ENCODE measurements around the gene CRCP. TPM values are rescaled to one million over a fixed set of nuclear protein-coding genes. Genes with fewer than 3 reads are reported as not detected.
A peak's percentile ranks its signal among the peaks of the same experiment; 100 is the strongest.
"Not testable (repeated sequence)": the region's sequence is repeated elsewhere in the genome, so short reads cannot be mapped to it uniquely, and the experiment has no call there.

CRCP gene
- total RNA-seq (2014; rRNA removed; shearing (Covaris generic)): 25.8 and 30.5 TPM in 2 replicates

DNA sequence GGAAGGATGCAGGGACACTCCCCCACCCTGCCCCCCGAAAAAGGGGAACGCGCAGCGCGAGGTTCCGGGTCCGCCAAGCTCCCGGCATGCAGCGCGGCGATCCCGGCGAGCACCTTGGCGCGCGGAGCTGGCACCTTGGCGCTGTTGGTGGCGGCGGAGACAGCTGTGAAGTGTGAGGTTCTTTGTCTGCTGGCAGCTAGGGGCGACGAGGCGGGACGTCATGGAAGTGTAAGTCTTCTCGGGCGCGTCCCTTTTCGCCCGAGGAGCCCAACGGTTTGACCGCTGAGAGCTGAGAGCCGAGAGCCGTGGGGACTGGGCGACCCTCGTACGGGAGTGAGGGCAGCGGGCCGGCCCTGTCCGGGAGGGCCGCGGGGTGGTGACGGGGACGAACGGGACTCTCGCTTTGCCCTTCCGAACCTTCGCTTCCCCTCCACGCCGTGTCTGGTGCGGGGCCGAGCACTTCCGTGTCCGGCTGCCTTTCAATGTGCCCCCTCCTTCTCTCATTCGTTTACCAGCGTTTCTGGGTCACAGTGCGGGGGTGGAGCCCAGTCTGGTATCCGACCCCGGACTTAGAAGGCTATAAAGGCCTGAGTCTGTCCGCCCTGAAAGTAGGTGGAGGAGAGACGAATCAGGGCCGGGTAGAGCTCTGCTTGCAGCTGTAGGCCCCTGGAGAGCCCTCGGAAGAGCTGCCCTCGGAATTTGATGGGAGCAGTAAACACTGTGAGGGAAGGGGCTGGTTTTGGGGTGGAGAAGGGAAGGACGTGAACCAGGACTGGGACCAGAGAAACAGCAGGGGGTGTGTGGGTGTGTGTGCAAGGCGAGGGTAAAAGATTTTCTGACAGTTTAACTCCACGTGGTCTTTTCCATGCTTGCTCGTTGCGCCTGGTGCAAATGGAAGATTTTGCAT, at the start of gene CRCP:
CRCP (plus strand) TSS at position 105 of the 907 bp plus-strand sequence; CDS start at position 221, 116 bp downstream.
- Histone ChIP-seq H3K36me3 (replicated peaks; ENCODE audit: control insufficient read depth, insufficient read depth, low read length) (no peaks in the 10 kb centered on the region), H3K27me3 (ENCODE audit: control insufficient read depth, insufficient read depth, low read length) (no peaks in the 10 kb centered on the region), H3K4me3 (ENCODE audit: insufficient read depth, low read depth, low read length) (peak within 1 kb of the TSS; percentile 97)
- peak; percentile 90 for DNase-seq

DNA sequence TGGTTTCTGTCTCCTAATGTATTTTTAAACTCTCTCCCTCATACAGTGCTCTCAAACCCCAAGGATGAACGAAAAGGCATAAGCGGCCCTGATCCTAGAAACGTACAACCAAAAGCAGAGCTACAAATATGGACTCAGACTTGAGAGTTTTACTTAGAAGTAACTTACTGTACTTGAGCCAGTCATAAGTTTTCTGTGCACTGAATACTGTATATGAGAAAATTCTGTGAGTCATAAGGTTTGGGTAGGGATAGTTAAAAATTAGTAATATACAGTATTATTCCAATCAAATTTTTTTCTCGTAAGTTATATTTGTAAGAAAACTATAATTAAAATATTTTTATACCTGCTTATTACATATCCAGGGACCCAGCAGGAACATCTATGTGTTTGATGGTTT, 44.9 kb upstream of the CRCP start:
- DNase-seq: no peak
- Histone ChIP-seq H3K4me3 (ENCODE audit: insufficient read depth, low read depth, low read length) (no peak overlapping the region), H3K36me3 (replicated peaks; ENCODE audit: control insufficient read depth, insufficient read depth, low read length) (no peaks in the 10 kb centered on the region), H3K27me3 (ENCODE audit: control insufficient read depth, insufficient read depth, low read length) (no peaks in the 10 kb centered on the region)

DNA sequence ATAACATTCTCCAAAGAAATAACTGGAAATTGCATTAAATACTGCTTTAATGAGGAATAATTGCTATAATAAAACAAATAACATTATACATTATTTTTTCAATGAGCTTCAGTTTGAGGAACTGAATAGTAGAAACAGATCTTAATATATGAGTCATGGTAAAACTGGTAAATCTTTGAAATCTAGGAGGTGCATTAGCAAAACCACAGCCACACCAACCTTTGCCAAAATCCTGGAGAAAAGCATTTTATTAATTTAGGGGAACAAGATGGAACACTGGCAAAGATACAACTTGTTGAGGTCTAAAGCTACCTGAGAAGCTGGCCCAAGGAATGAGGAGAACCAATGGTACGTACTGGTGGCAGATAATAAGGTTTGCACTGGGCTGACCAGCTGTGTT, 44.4 kb upstream of the CRCP start:
- Histone ChIP-seq H3K36me3 (replicated peaks; ENCODE audit: control insufficient read depth, insufficient read depth, low read length) (no peaks in the 10 kb centered on the region), H3K4me3 (ENCODE audit: insufficient read depth, low read depth, low read length) (no peak overlapping the region), H3K27me3 (ENCODE audit: control insufficient read depth, insufficient read depth, low read length) (no peaks in the 10 kb centered on the region)
- no peak for DNase-seq

DNA sequence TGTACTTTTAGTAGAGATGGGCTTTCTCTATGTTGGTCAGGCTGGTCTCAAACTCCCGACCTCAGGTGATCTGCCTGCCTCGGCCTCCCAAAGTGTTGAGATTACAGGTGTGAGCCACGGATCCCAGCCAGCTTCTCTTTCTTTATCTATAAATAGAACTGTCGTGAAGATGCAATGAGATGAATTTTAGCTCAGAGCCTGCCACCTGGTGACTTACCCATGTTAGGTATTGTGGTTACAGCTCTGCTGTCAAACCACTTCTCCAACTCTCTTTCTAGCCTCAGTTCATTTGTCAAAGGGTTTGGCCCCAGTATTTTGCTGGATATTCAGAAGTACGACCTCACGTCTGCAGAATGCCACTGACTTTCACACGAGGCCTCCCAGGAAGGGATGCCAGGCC, 42.4 kb upstream of the CRCP start:
- H3K4me3 ChIP-seq (ENCODE audit: insufficient read depth, low read depth, low read length); DNase-seq; H3K36me3 ChIP-seq (replicated peaks; ENCODE audit: control insufficient read depth, insufficient read depth, low read length); H3K27me3 ChIP-seq (ENCODE audit: control insufficient read depth, insufficient read depth, low read length): not testable (repeated sequence)

DNA sequence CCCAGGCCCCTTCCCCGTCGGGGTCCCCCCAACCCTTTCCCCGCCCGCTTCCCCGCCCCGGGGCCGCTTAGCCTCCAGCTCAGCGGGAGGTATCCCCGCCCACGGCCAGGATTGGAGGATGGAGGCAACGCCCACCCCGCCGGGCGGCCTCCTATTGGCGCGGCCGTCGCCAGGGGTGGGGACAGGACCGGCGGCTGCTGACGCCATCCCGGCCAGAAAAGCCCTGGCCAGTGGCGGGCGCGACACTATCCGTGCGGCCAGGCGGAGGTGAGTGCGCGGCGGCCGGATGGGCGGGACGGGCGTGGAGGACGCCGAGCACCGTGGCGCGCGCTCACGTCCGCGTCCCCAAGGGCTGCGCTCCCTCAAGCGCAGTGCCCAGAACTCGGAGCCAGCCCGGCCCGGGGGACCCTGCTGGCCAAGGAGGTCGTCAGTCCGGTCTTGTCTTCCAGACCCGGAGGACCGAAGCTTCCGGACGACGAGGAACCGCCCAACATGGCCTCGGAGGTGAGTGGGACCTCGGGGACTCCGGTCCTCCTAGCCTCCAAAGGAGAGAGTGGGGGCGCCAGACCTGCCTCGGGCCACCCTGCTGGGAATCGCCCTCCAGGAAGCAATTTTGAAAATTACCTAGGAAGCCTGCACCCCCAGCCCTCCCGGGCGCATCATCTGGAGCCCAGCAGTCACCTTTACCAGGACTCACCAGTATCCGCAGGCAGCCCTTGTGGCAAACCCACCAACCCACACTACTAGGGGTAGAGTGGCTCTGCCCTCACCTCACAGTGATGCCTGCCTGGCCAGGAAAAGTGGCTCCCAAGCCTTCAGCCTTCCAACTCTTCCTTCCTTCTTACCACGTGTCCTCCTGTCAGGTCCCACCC, 38.8 kb upstream of the CRCP start, which contains the start of gene ASL:
ASL (plus strand) TSS at position 230 of the 872 bp plus-strand sequence; CDS start at position 493, 263 bp downstream.
- H3K4me3 ChIP-seq (ENCODE audit: insufficient read depth, low read depth, low read length): peak within 1 kb of the TSS; percentile 88
- peak; percentile 100 for DNase-seq
- no peaks in the 10 kb centered on the region for H3K27me3 ChIP-seq (ENCODE audit: control insufficient read depth, insufficient read depth, low read length)
- no peaks in the 10 kb centered on the region for H3K36me3 ChIP-seq (replicated peaks; ENCODE audit: control insufficient read depth, insufficient read depth, low read length)

DNA sequence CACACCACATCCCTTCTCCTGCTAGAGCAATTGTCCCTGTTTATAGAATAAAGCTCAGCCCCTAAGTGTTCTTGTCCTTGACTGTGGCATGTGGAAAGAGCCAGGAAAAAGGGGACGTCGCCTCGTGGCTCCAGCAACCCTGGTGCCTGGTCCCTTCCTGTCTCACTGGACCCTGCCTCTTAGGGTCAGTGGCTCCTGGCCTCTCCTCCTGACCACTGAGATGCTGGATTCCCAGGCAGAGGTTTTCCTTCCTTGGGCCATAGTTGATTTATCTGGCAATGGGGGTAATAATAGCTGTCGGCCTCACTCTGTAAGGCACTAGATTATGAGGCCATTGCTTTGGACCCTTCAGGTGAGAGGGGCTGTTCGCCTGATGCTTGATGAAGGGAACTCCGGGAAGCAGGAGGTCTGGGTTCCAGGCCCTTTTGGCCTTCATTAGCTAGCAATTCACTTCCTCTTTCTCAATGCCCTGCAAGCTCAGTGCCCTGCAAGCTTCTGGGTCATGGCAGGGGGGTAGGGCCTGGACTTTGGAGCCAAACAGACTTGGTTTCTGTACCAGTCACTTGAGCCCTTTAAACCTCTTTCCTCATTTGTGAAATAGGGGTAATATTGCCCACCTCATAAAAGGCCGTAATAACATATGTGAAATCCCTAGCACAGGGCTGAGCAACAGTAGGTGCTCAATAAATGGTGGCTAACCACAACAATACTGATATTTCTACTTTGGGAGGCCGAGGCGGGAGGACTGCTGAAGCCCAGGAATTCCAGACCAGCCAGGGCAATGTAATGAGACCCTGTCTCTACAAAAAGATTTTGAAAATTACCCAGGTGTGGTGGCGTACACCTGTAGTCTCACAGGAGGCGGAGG, 38.0 kb upstream of the CRCP start:
- Histone ChIP-seq H3K27me3 (ENCODE audit: control insufficient read depth, insufficient read depth, low read length) (no peaks in the 10 kb centered on the region), H3K36me3 (replicated peaks; ENCODE audit: control insufficient read depth, insufficient read depth, low read length) (no peaks in the 10 kb centered on the region), H3K4me3 (ENCODE audit: insufficient read depth, low read depth, low read length) (peak overlapping the region; percentile 88)
- DNase-seq: no peak

DNA sequence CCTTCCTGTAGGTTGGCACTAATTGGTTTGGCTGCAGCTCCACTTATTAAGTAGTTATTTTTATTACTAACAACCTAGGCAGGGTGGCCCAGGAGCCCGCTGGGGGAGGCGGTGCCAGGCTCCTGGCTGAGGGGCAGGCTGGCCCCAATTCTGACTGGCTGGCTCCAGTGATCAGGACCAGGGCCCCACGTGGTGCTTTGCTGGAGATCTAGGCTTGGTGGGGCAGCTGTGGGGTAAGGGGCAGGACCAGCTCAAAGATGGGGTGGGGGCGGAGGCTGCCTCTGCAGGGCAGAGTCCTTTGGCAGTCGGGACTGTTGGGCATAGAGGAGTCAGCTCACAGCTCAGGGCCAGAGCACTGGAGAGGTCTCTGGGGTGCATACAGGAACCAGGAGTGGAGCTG, 36.6 kb upstream of the CRCP start:
- Histone ChIP-seq H3K27me3 (ENCODE audit: control insufficient read depth, insufficient read depth, low read length) (no peaks in the 10 kb centered on the region), H3K4me3 (ENCODE audit: insufficient read depth, low read depth, low read length) (no peak overlapping the region)
- no peak for DNase-seq

DNA sequence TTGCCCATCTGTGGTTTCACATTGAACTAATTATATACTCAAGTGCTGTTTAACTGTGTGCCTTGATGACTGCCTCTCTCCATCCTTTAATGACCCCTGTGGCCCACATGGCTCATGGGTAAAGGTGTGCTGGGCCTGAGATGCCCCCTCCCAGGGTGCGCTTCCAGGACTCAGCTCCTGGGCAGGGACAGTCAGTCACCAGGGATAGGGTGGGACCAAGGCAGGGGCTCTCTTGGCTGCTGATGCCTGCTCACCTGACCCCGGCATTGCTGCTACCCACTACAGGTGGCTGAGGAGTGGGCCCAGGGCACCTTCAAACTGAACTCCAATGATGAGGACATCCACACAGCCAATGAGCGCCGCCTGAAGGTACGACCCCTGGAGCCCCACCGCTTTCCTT, 32.6 kb upstream of the CRCP start:
- Histone ChIP-seq H3K36me3 (replicated peaks; ENCODE audit: control insufficient read depth, insufficient read depth, low read length) (no peaks in the 10 kb centered on the region; the same call in 1 of the 2 replicates), H3K27me3 (ENCODE audit: control insufficient read depth, insufficient read depth, low read length) (no peaks in the 10 kb centered on the region), H3K4me3 (ENCODE audit: insufficient read depth, low read depth, low read length) (no peak overlapping the region)
- no peak for DNase-seq

More for the DNA sequence above, 36.6 kb upstream of the CRCP start:
- H3K36me3 ChIP-seq (replicated peaks; ENCODE audit: control insufficient read depth, insufficient read depth, low read length): no peaks in the 10 kb centered on the region

DNA sequence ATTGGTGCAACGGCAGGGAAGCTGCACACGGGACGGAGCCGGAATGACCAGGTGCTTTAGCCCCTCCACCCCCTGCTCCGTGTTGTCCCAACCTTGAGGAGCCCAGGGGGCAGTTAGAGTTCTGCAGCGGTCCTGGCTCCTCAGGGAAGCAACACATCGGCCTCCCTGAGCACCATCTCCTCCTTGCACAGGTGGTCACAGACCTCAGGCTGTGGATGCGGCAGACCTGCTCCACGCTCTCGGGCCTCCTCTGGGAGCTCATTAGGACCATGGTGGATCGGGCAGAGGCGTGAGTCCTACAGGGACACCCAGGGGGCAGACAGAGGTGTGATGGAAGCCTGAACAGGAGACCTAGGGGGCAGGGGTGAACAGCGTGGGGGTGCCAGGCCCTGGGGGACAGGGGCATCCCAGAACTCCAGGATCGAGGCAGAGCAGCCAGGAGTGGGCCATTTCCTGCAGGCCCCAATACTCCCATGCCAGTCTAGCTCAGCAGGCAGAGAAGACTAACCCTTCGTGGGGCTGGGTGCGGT, 31.7 kb upstream of the CRCP start:
- no peak for DNase-seq
- no peaks in the 10 kb centered on the region for H3K27me3 ChIP-seq (ENCODE audit: control insufficient read depth, insufficient read depth, low read length)
- no peaks in the 10 kb centered on the region; the same call in 1 of the 2 replicates for H3K36me3 ChIP-seq (replicated peaks; ENCODE audit: control insufficient read depth, insufficient read depth, low read length)
- H3K4me3 ChIP-seq (ENCODE audit: insufficient read depth, low read depth, low read length): no peak overlapping the region

DNA sequence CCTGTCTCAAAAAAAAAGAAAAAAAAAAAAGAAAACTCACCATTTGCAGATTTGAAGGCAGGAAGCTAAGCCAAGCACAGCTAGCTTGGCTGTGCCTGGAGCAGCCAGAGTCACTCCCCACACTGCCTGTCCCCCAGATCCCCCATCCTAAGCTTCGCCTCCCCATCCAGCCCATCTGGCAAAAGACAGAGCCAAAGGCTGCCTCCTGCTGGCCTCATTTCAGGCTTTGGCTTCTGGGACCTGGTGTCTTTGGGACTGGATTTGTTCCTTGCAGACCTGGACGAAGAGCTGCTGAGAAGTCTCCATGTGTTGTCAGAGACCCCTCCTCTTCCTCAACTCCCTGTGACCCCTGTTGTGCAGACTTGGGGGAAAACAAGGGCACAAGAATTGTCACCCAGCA, 31.0 kb upstream of the CRCP start:
- no peaks in the 10 kb centered on the region; the same call in 1 of the 2 replicates for H3K36me3 ChIP-seq (replicated peaks; ENCODE audit: control insufficient read depth, insufficient read depth, low read length)
- DNase-seq: peak; percentile 45
- H3K4me3 ChIP-seq (ENCODE audit: insufficient read depth, low read depth, low read length): no peak overlapping the region
- no peaks in the 10 kb centered on the region for H3K27me3 ChIP-seq (ENCODE audit: control insufficient read depth, insufficient read depth, low read length)

DNA sequence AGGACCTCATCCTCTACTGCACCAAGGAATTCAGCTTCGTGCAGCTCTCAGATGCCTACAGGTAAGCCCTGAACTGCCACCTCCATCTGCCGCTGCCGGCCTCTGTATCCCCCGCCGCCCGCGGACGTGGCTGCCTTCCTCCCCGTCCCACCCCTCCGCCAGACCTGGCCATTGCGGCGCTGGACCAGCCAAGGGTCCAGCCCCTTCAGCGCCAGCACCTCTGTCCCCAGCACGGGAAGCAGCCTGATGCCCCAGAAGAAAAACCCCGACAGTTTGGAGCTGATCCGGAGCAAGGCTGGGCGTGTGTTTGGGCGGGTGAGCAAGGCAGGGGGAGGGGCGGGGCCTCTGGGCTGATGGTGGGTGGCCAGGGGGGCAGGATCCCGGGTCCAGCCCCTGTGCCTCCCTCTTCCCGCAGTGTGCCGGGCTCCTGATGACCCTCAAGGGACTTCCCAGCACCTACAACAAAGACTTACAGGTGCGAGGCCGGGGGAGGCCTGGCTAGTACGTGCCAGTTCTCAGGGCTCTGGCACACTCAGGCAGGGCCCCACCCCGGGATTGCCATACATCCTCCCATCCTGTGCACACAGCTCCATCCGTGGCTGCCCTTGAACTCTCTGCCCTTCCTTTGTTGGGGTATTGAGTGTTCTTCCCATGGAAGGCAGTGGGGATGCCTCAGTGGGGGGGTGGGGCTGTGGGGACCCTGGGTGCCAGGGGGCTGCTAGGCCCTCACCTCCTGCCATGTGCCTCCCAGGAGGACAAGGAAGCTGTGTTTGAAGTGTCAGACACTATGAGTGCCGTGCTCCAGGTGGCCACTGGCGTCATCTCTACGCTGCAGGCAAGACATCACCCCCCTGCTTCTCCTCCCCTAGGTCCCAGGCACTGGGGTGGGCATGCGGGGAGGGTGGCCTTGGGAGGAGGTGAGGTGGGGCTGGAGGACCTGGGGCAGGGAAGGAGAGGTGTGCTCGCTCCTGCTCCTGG, 25.5 kb upstream of the CRCP start:
- peak; percentile 73 for DNase-seq
- H3K36me3 ChIP-seq (replicated peaks; ENCODE audit: control insufficient read depth, insufficient read depth, low read length): no peaks in the 10 kb centered on the region; the same call in 1 of the 2 replicates
- H3K4me3 ChIP-seq (ENCODE audit: insufficient read depth, low read depth, low read length): no peak overlapping the region
- H3K27me3 ChIP-seq (ENCODE audit: control insufficient read depth, insufficient read depth, low read length): no peaks in the 10 kb centered on the region

DNA sequence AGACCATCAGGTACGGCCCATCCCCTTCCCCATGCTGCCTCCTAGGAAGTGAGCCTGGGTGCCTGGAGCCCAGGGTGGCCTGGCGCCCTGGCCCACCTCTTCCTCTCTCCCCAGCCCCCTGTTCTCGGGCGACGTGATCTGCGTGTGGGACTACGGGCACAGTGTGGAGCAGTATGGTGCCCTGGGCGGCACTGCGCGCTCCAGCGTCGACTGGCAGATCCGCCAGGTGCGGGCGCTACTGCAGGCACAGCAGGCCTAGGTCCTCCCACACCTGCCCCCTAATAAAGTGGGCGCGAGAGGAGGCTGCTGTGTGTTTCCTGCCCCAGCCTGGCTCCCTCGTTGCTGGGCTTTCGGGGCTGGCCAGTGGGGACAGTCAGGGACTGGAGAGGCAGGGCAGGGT, 22.0 kb upstream of the CRCP start:
- Histone ChIP-seq H3K27me3 (ENCODE audit: control insufficient read depth, insufficient read depth, low read length) (no peaks in the 10 kb centered on the region), H3K36me3 (replicated peaks; ENCODE audit: control insufficient read depth, insufficient read depth, low read length) (no peaks in the 10 kb centered on the region), H3K4me3 (ENCODE audit: insufficient read depth, low read depth, low read length) (no peak overlapping the region)
- DNase-seq: peak; percentile 43

DNA sequence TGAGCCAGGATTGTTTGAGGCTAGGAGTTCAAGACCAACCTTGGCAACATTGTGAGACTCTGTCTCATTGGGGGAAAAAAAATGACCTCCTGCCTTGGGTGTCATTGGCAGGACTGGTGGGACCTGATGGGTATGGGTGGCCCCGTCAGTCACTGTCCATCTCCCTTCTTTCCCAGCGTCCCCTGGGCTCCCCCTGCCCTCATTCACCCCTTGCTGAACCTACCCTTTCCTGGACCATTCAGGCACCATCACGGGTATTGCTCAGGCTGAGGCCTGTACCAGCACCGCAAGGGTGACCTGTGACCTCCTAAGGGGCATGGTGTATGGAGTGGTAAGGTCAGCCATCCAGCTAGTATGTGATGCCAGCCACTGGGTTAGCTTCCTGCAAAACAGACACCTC, 19.6 kb upstream of the CRCP start:
- Histone ChIP-seq H3K4me3 (ENCODE audit: insufficient read depth, low read depth, low read length) (no peak overlapping the region), H3K27me3 (ENCODE audit: control insufficient read depth, insufficient read depth, low read length) (no peaks in the 10 kb centered on the region), H3K36me3 (replicated peaks; ENCODE audit: control insufficient read depth, insufficient read depth, low read length) (no peaks in the 10 kb centered on the region)
- DNase-seq: peak; percentile 19

Measured in H7 (cell line).